ENCODE results near the gene IGF1. TPM values are rescaled to one million over a fixed set of nuclear protein-coding genes. Genes with fewer than 3 reads are reported as not detected.
A peak's percentile ranks its signal among the peaks of the same experiment; 100 is the strongest.

The IGF1 gene
- total and polyA plus RNA-seq, 7 donors = 7.4 to 27.1 (median 15.6) TPM

DNA sequence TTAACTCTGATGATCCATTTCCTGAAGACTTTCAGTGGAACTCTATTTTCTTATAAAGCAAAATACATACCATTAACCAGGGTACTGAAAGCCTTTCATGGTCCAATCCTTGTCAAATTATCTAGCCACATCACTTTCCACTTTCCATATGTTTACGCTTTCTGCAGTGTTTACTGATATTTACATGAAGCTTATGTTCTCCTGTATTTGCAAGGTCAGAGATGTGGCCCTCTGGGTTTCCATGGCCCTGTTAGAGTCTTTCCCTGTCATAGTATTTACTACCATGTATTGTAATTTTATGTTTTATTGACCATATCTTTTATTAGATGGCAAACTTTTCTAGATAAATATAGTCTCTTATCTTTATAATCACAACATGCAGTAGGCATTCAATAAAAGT is 23.5 kb upstream of the IGF1 start:
- no peak overlapping the region for H3K27ac ChIP-seq
- H3K27me3 ChIP-seq = no peaks in the 10 kb centered on the region
- H3K9me3 ChIP-seq = no peaks in the 10 kb centered on the region
- intact Hi-C loops (cut with DNase I) = no loop called here
- TF ChIP-seq EP300 (IDR thresholded peaks at IDR 0.05) (no peak), POLR2AphosphoS5 (IDR thresholded peaks at IDR 0.05) (no peak), POLR2A (IDR thresholded peaks at IDR 0.05) (no peak)
- TF ChIP-seq, protein P1, sequence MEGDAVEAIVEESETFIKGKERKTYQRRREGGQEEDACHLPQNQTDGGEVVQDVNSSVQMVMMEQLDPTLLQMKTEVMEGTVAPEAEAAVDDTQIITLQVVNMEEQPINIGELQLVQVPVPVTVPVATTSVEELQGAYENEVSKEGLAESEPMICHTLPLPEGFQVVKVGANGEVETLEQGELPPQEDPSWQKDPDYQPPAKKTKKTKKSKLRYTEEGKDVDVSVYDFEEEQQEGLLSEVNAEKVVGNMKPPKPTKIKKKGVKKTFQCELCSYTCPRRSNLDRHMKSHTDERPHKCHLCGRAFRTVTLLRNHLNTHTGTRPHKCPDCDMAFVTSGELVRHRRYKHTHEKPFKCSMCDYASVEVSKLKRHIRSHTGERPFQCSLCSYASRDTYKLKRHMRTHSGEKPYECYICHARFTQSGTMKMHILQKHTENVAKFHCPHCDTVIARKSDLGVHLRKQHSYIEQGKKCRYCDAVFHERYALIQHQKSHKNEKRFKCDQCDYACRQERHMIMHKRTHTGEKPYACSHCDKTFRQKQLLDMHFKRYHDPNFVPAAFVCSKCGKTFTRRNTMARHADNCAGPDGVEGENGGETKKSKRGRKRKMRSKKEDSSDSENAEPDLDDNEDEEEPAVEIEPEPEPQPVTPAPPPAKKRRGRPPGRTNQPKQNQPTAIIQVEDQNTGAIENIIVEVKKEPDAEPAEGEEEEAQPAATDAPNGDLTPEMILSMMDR (IDR thresholded peaks at IDR 0.05) = no peak
- H3K36me3 ChIP-seq = no peaks in the 10 kb centered on the region
- no peak overlapping the region for H3K4me3 ChIP-seq
- H3K4me1 ChIP-seq = no peaks in the 10 kb centered on the region
- WGBS, 2 donors = 0% methylated on average over 1 of the region's 1 CpG
- no peak for DNase-seq

DNA sequence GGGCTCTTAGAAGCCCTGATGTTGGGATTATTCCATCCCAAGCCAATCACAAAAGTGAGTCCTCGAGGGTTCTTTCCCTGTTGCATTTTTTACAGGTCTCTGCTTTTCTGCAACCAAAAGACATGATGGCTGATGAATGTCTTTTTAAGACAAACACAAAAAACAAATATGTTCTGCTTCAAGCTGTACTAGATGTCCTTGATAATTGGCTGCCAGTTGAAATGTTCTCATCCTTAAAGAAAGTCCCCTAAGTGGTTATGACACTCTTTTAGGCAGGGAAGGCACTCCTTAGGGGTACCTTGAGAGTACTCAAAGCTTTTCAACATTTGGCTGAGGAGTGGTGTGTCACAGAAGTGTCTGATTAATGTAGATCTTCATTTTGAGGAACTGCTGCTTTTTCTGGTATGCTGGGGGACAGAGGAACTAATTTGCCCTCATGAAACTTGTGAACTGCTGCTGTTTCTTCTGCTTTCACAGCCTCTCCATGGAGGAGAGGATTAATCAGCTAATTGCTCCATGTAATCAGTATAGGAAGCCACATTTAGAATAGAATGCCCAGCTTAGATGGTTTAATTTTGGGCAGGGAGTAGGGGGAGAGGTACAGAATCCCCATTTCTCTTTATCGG is 22.8 kb upstream of the IGF1 start:
- Histone ChIP-seq H3K27me3 (no peaks in the 10 kb centered on the region), H3K9me3 (no peaks in the 10 kb centered on the region), H3K4me3 (no peak overlapping the region), H3K27ac (no peak overlapping the region), H3K36me3 (no peaks in the 10 kb centered on the region), H3K4me1 (no peaks in the 10 kb centered on the region)
- no peak for TF ChIP-seq POLR2A (IDR thresholded peaks at IDR 0.05)
- TF ChIP-seq, protein P1 (IDR thresholded peaks at IDR 0.05) = no peak
- no peak for TF ChIP-seq POLR2AphosphoS5 (IDR thresholded peaks at IDR 0.05)
- TF ChIP-seq EP300 (IDR thresholded peaks at IDR 0.05) = no peak
- no peak for DNase-seq
- 57 to 73% methylated on average over 2 of the region's 2 CpGs for WGBS, 2 donors
- intact Hi-C loops (cut with DNase I) = no loop called here

DNA sequence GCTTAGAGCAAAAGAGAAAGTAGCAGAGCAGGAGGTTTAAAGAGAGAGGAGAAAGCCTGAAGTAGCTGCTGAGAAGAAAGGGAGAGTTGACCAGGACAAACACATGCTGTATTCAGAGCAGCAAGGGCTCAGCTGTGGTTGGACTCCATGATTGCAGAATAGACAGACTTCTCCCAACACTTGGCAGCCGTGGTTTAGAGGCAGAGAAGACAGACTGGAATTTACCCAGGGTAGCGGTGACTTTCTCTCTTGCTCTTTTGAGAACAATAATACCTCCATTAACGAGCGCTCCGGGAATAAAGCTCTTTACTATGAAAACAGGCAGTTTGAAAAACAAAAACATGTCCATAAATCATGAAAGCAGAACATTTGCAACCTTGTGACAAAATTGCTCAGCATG is 21.4 kb upstream of the IGF1 start:
- no peaks in the 10 kb centered on the region for H3K9me3 ChIP-seq
- H3K4me3 ChIP-seq = no peak overlapping the region
- H3K27me3 ChIP-seq = no peaks in the 10 kb centered on the region
- WGBS, 2 donors = 61 to 73% methylated on average over 5 of the region's 5 CpGs
- intact Hi-C loops (cut with DNase I) = no loop called here
- no peaks in the 10 kb centered on the region for H3K4me1 ChIP-seq
- no peaks in the 10 kb centered on the region for H3K36me3 ChIP-seq
- H3K27ac ChIP-seq = no peak overlapping the region
- peak; percentile 68 for DNase-seq
- TF ChIP-seq POLR2AphosphoS5 (IDR thresholded peaks at IDR 0.05) = no peak
- TF ChIP-seq, protein P1 (IDR thresholded peaks at IDR 0.05) = no peak
- no peak for TF ChIP-seq POLR2A (IDR thresholded peaks at IDR 0.05)
- TF ChIP-seq EP300 (IDR thresholded peaks at IDR 0.05) = no peak

DNA sequence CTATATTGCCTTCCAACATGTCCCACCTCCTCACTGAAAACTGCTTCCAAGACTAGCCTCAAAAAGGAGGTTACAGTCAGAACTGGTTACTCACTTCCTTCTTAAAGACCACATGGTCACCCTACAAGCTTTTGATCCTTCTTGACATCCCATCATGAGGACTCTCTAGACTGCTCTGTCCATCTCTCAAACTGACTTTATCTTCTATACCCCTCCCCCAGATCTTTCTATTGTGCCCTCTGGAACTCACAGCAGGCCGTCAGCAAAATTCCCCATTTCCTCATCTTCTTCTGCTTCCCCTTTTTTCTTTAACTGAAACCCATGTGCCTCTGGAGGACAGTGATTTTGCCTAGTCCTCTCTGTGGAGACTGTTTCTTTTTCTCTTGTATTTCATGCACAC is 18.1 kb upstream of the IGF1 start:
- H3K4me1 ChIP-seq = no peaks in the 10 kb centered on the region
- no peak overlapping the region for H3K4me3 ChIP-seq
- H3K27me3 ChIP-seq = no peaks in the 10 kb centered on the region
- WGBS, 2 donors = 32 to 45% methylated on average over 1 of the region's 1 CpG
- intact Hi-C loops (cut with DNase I) = no loop called here
- H3K9me3 ChIP-seq = peaks cover 0 to 5% (median 3%) of the 10 kb centered on the region in 4 donors
- H3K36me3 ChIP-seq = no peaks in the 10 kb centered on the region
- DNase-seq = no peak
- no peak for TF ChIP-seq EP300 (IDR thresholded peaks at IDR 0.05)
- TF ChIP-seq, protein P1 (IDR thresholded peaks at IDR 0.05) = no peak
- no peak for TF ChIP-seq POLR2AphosphoS5 (IDR thresholded peaks at IDR 0.05)
- no peak for TF ChIP-seq POLR2A (IDR thresholded peaks at IDR 0.05)
- no peak overlapping the region for H3K27ac ChIP-seq

DNA sequence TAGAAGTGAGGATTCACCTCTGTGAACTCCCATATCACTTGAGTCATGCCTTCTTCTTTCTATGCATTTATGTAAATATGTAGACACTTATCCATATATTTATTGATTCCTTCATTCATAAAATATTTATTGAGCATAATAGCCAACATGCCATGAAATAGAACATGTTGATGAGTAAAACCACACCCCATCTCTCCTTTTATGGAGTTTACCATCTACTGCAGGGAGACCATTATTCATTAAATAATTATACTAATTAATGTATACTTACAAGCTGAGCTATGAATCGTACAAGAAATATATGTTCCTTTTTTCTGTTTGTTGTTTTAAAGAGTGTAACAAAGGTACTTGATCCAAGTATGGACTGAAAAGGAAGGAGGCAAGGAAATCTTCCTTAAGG is 17.4 kb upstream of the IGF1 start:
- TF ChIP-seq EP300 (IDR thresholded peaks at IDR 0.05) = no peak
- Histone ChIP-seq H3K4me1 (no peaks in the 10 kb centered on the region), H3K9me3 (peaks cover 0 to 5% (median 3%) of the 10 kb centered on the region in 4 donors), H3K27ac (no peak overlapping the region), H3K4me3 (no peak overlapping the region), H3K27me3 (no peaks in the 10 kb centered on the region), H3K36me3 (no peaks in the 10 kb centered on the region)
- DNase-seq = no peak
- 77 to 80% methylated on average over 1 of the region's 1 CpG for WGBS, 2 donors
- intact Hi-C loops (cut with DNase I) = no loop called here
